Activated CD4-positive, alpha-beta T cell treated with anti-CD3 and anti-CD28 coated beads, Interleukin-2, amount 10 ng/mL, durations not matched to agents 24 days and 14 days (primary cell): ENCODE results near the gene NR2E3. TPM values are rescaled to one million over a fixed set of nuclear protein-coding genes. Genes with fewer than 3 reads are reported as not detected.
A peak's percentile ranks its signal among the peaks of the same experiment; 100 is the strongest.
"Not testable (repeated sequence)": the region's sequence is repeated elsewhere in the genome, so short reads cannot be mapped to it uniquely, and the experiment has no call there.

ENCODE experiments used
- DNase-seq: peaks from one replicate; pipeline ENCODE4 v3.0.0; 2022
- H3K27ac Mint-ChIP-seq: one replicate; pipeline ENCODE4 v1.8.0; 2022; ENCODE audit warnings: mild to moderate bottlenecking, mixed read lengths
- H3K27me3 Mint-ChIP-seq: one replicate; pipeline ENCODE4 v1.8.0; 2022; ENCODE audit warnings: mixed read lengths
- H3K36me3 Mint-ChIP-seq: one replicate; pipeline ENCODE4 v1.8.0; 2022; ENCODE audit warnings: low read depth, mild to moderate bottlenecking, mixed read lengths
- H3K4me1 Mint-ChIP-seq: one replicate; pipeline ENCODE4 v1.8.0; 2021; ENCODE audit warnings: mixed read lengths
- H3K4me3 Mint-ChIP-seq: one replicate; pipeline ENCODE4 v1.8.0; 2022; ENCODE audit warnings: mild to moderate bottlenecking, moderate library complexity, mixed read lengths
- H3K9me3 Mint-ChIP-seq: one replicate; pipeline ENCODE4 v1.8.0; 2021; ENCODE audit warnings: mixed read lengths
- intact Hi-C: fragments of 100-400 bp; cut with micrococcal nuclease; formaldehyde crosslinking; loops from one replicate; pipeline ENCODE4 v1.15.1; 2023
- total RNA-seq: library from RNA; stranded (reverse); gene quantifications from 2 replicates; pipeline ENCODE4 v1.2.3, GENCODE V29; 2022

Gene NR2E3
- total RNA-seq, 1 donor from 2014 or later = not detected

- Mint-ChIP-seq H3K9me3 (peaks cover 3% of the 10 kb centered on the region), H3K4me3 (no peak overlapping the region), H3K36me3 (no peaks in the 10 kb centered on the region), H3K27ac (no peak overlapping the region), H3K27me3 (no peaks in the 10 kb centered on the region), H3K4me1 (no peaks in the 10 kb centered on the region)
- intact Hi-C loops = no loop called here
- DNase-seq = peak; percentile 28
These were observed 4.9 kb downstream of the NR2E3 start for GRCh38 chr15:71815301-71815700.

GRCh38 chr15:71817351-71817750, 7.0 kb downstream of the NR2E3 start:
- Mint-ChIP-seq H3K4me1 (no peaks in the 10 kb centered on the region), H3K9me3 (peaks cover 14% of the 10 kb centered on the region), H3K36me3 (no peaks in the 10 kb centered on the region), H3K4me3 (no peak overlapping the region), H3K27ac (no peak overlapping the region), H3K27me3 (no peaks in the 10 kb centered on the region)
- DNase-seq = no peak
- intact Hi-C loops = no loop called here

GRCh38 chr15:71820127-71820526, 9.8 kb downstream of the NR2E3 start:
- Mint-ChIP-seq H3K9me3 (peaks cover 22% of the 10 kb centered on the region), H3K27ac (no peak overlapping the region), H3K36me3 (peaks cover 6% of the 10 kb centered on the region), H3K4me3 (no peak overlapping the region), H3K4me1 (no peaks in the 10 kb centered on the region), H3K27me3 (no peaks in the 10 kb centered on the region)
- no peak for DNase-seq
- intact Hi-C loops = no loop called here

GRCh38 chr15:71821547-71822129, 11.3 kb downstream of the NR2E3 start:
- Mint-ChIP-seq H3K4me1 (no peaks in the 10 kb centered on the region), H3K27me3 (no peaks in the 10 kb centered on the region), H3K4me3 (no peak overlapping the region), H3K9me3 (peaks cover 22% of the 10 kb centered on the region), H3K27ac (no peak overlapping the region), H3K36me3 (peaks cover 9% of the 10 kb centered on the region)
- intact Hi-C loops = no loop called here
- no peak for DNase-seq

GRCh38 chr15:71822890-71823630, 12.7 kb downstream of the NR2E3 start:
- peaks cover 22% of the 10 kb centered on the region for H3K9me3 Mint-ChIP-seq
- DNase-seq = no peak
- intact Hi-C loops = no loop called here
- peaks cover 21% of the 10 kb centered on the region for H3K36me3 Mint-ChIP-seq
- H3K27ac Mint-ChIP-seq = no peak overlapping the region
- H3K4me1 Mint-ChIP-seq = peaks cover 2% of the 10 kb centered on the region
- H3K4me3 Mint-ChIP-seq = no peak overlapping the region
- H3K27me3 Mint-ChIP-seq = no peaks in the 10 kb centered on the region

- Mint-ChIP-seq H3K27ac (no peak overlapping the region), H3K27me3 (no peaks in the 10 kb centered on the region), H3K9me3 (peaks cover 22% of the 10 kb centered on the region), H3K4me1 (peaks cover 3% of the 10 kb centered on the region), H3K36me3 (peaks cover 23% of the 10 kb centered on the region), H3K4me3 (no peak overlapping the region)
- DNase-seq = no peak
- intact Hi-C loops = no loop called here
These were observed 13.4 kb downstream of the NR2E3 start for GRCh38 chr15:71823801-71824200.

GRCh38 chr15:71825021-71825730, 14.8 kb downstream of the NR2E3 start:
- Mint-ChIP-seq H3K36me3 (peaks cover 28% of the 10 kb centered on the region), H3K9me3 (peaks cover 19% of the 10 kb centered on the region)

GRCh38 chr15:71826196-71826595, 15.8 kb downstream of the NR2E3 start:
- H3K9me3 Mint-ChIP-seq = peaks cover 12% of the 10 kb centered on the region
- no peak overlapping the region for H3K27ac Mint-ChIP-seq
- H3K4me3 Mint-ChIP-seq = no peak overlapping the region
- no peak for DNase-seq
- H3K36me3 Mint-ChIP-seq = peaks cover 28% of the 10 kb centered on the region
- peaks cover 3% of the 10 kb centered on the region for H3K4me1 Mint-ChIP-seq
- intact Hi-C loops = no loop called here
- H3K27me3 Mint-ChIP-seq = no peaks in the 10 kb centered on the region

More at GRCh38 chr15:71825021-71825730, 14.8 kb downstream of the NR2E3 start:
- DNase-seq = no peak
- Mint-ChIP-seq H3K27ac (no peak overlapping the region), H3K4me1 (peaks cover 3% of the 10 kb centered on the region), H3K27me3 (no peaks in the 10 kb centered on the region), H3K4me3 (no peak overlapping the region)
- intact Hi-C loops = no loop called here

- H3K36me3 Mint-ChIP-seq = peaks cover 22% of the 10 kb centered on the region
- H3K4me1 Mint-ChIP-seq = peaks cover 3% of the 10 kb centered on the region
- no peak overlapping the region for H3K4me3 Mint-ChIP-seq
- no peak for DNase-seq
- intact Hi-C loops = no loop called here
- no peaks in the 10 kb centered on the region for H3K9me3 Mint-ChIP-seq
- no peak overlapping the region for H3K27ac Mint-ChIP-seq
- no peaks in the 10 kb centered on the region for H3K27me3 Mint-ChIP-seq
These were observed 20.6 kb downstream of the NR2E3 start for GRCh38 chr15:71830981-71831380.

- DNase-seq = no peak
- H3K27me3 Mint-ChIP-seq = no peaks in the 10 kb centered on the region
- no peaks in the 10 kb centered on the region for H3K9me3 Mint-ChIP-seq
- H3K4me1 Mint-ChIP-seq = no peaks in the 10 kb centered on the region
- no peaks in the 10 kb centered on the region for H3K36me3 Mint-ChIP-seq
- no peak overlapping the region for H3K27ac Mint-ChIP-seq
- intact Hi-C loops = no loop called here
- H3K4me3 Mint-ChIP-seq = no peak overlapping the region
These were observed 31.2 kb downstream of the NR2E3 start for GRCh38 chr15:71841563-71841962.

- Mint-ChIP-seq H3K27me3 (no peaks in the 10 kb centered on the region), H3K4me1 (no peaks in the 10 kb centered on the region), H3K27ac (no peak overlapping the region), H3K4me3 (no peak overlapping the region), H3K9me3 (no peaks in the 10 kb centered on the region), H3K36me3 (peaks cover 5% of the 10 kb centered on the region)
- intact Hi-C loops = no loop called here
- DNase-seq = no peak
These were observed 34.6 kb downstream of the NR2E3 start for GRCh38 chr15:71844916-71845315.

- Mint-ChIP-seq H3K9me3 (no peaks in the 10 kb centered on the region), H3K36me3 (no peaks in the 10 kb centered on the region), H3K4me3 (no peak overlapping the region), H3K27me3 (no peaks in the 10 kb centered on the region), H3K4me1 (no peaks in the 10 kb centered on the region), H3K27ac (no peak overlapping the region)
- no peak for DNase-seq
- intact Hi-C loops = no loop called here
These were observed 43.2 kb downstream of the NR2E3 start for GRCh38 chr15:71853543-71853942.

GRCh38 chr15:71858232-71858631, 47.9 kb downstream of the NR2E3 start:
- H3K9me3 Mint-ChIP-seq, DNase-seq, H3K27ac Mint-ChIP-seq, H3K4me1 Mint-ChIP-seq, H3K4me3 Mint-ChIP-seq, intact Hi-C loops, H3K27me3 Mint-ChIP-seq, H3K36me3 Mint-ChIP-seq: not testable (repeated sequence)
